Calu3 (cell line): ENCODE data around the gene LHFPL3. TPM values are rescaled to one million over a fixed set of nuclear protein-coding genes. Genes with fewer than 3 reads are reported as not detected.

Source experiments
- BruUV-seq: library from RNA; stranded (reverse); fragments of 400-500 nt; replicated peaks from 2 replicates; lab custom pipeline; 2021; lab: Mats Ljungman, UMichigan
- CTCF ChIA-PET: fragments of 300-600 bp; sonication (Branson Sonifier 250); formaldehyde crosslinking; loops from one replicate; lab custom pipeline; 2022; ENCODE audit warnings: antibody characterized with exemption; lab: Charles Lee
- DNase-seq: peaks from one replicate; pipeline ENCODE4 v3.0.0; 2022
- H3K27ac Mint-ChIP-seq: one replicate; pipeline ENCODE4 v1.8.0; 2022; ENCODE audit warnings: mixed read lengths; ENCODE audit not compliant: unreplicated experiment
- H3K27me3 Mint-ChIP-seq: one replicate; pipeline ENCODE4 v1.8.0; 2022; ENCODE audit warnings: mixed read lengths; ENCODE audit not compliant: unreplicated experiment
- H3K36me3 Mint-ChIP-seq: one replicate; pipeline ENCODE4 v1.8.0; 2022; ENCODE audit warnings: mild to moderate bottlenecking, moderate library complexity, mixed read lengths; ENCODE audit not compliant: insufficient read depth, unreplicated experiment
- H3K4me1 Mint-ChIP-seq: one replicate; pipeline ENCODE4 v1.8.0; 2022; ENCODE audit warnings: mild to moderate bottlenecking, low read depth, mixed read lengths; ENCODE audit not compliant: unreplicated experiment
- H3K4me3 Mint-ChIP-seq: one replicate; pipeline ENCODE4 v1.8.0; 2022; ENCODE audit warnings: mild to moderate bottlenecking, low read depth, moderate library complexity, mixed read lengths; ENCODE audit not compliant: unreplicated experiment
- H3K9me3 Mint-ChIP-seq: one replicate; pipeline ENCODE4 v1.8.0; 2022; ENCODE audit warnings: low read depth, mixed read lengths; ENCODE audit not compliant: unreplicated experiment
- CTCF ChIP-seq: fragments of 200-600 bp; IDR thresholded peaks from one replicate; pipeline ENCODE4 v1.8.0; 2022; ENCODE audit warnings: antibody characterized with exemption; ENCODE audit not compliant: unreplicated experiment
- intact Hi-C: fragments of 100-400 bp; cut with micrococcal nuclease; formaldehyde crosslinking; loops from one replicate; pipeline ENCODE4 v1.10.0; 2022; ENCODE audit not compliant: unreplicated experiment
- total RNA-seq: library from RNA; stranded (reverse); gene quantifications from 2 replicates; pipeline ENCODE4 v1.2.3, GENCODE V29; 2022

LHFPL3 gene
- total RNA-seq, 1 experiment from 2014 or later: not detected

GRCh38 chr7:104758504-104758903 is 430.1 kb downstream of the LHFPL3 start:
- Mint-ChIP-seq H3K4me3 (no peak overlapping the region), H3K36me3 (no peaks in the 10 kb centered on the region), H3K27me3 (peaks cover 37% of the 10 kb centered on the region), H3K4me1 (no peaks in the 10 kb centered on the region), H3K27ac (no peak overlapping the region), H3K9me3 (no peaks in the 10 kb centered on the region)
- DNase-seq: no peak
- CTCF ChIA-PET: no interaction called here
- intact Hi-C loops: no loop called here
- TF ChIP-seq CTCF: no peak
- BruUV-seq: no TSS peak

- Mint-ChIP-seq H3K36me3 (no peaks in the 10 kb centered on the region), H3K9me3 (no peaks in the 10 kb centered on the region), H3K27me3 (peaks cover 55% of the 10 kb centered on the region), H3K27ac (no peak overlapping the region), H3K4me3 (no peak overlapping the region), H3K4me1 (no peaks in the 10 kb centered on the region)
- intact Hi-C loops: no loop called here
- TF ChIP-seq CTCF: no peak
- CTCF ChIA-PET: no interaction called here
- BruUV-seq: no TSS peak
- no peak for DNase-seq
Measured at GRCh38 chr7:104761892-104762291, 433.5 kb downstream of the LHFPL3 start.

- Mint-ChIP-seq H3K27ac (no peak overlapping the region), H3K4me1 (no peaks in the 10 kb centered on the region), H3K27me3 (peaks cover 68% of the 10 kb centered on the region), H3K36me3 (no peaks in the 10 kb centered on the region), H3K4me3 (no peak overlapping the region), H3K9me3 (no peaks in the 10 kb centered on the region)
- no peak for DNase-seq
- intact Hi-C loops: no loop called here
- no peak for TF ChIP-seq CTCF
- no TSS peak for BruUV-seq
- CTCF ChIA-PET: no interaction called here
Measured at GRCh38 chr7:104767113-104767512, 438.7 kb downstream of the LHFPL3 start.

GRCh38 chr7:104767826-104768536 is 439.6 kb downstream of the LHFPL3 start:
- H3K36me3 Mint-ChIP-seq: no peaks in the 10 kb centered on the region
- intact Hi-C loops: loop anchor here (2.0 kb wide), 1 partner anchor 81 kb away; no protein-coding TSS in a partner anchor
- CTCF ChIA-PET: no interaction called here
- no TSS peak for BruUV-seq
- H3K9me3 Mint-ChIP-seq: no peaks in the 10 kb centered on the region
- H3K4me1 Mint-ChIP-seq: no peaks in the 10 kb centered on the region
- no peak for DNase-seq
- TF ChIP-seq CTCF: no peak
- H3K27me3 Mint-ChIP-seq: peaks cover 61% of the 10 kb centered on the region
- H3K27ac Mint-ChIP-seq: no peak overlapping the region
- no peak overlapping the region for H3K4me3 Mint-ChIP-seq
